GM19328 (cell line): Measurements from ENCODE around the gene CBARP.

Experiments used
- ATAC-seq: cut with Tn5 transposase; IDR thresholded peaks from one replicate; pipeline ENCODE4 v1.9.1; 2021; ENCODE audit warnings: mild to moderate bottlenecking, moderate library complexity; ENCODE audit not compliant: unreplicated experiment

Gene CBARP

GRCh38 chr19:1228161-1228957, 9.4 kb downstream of the CBARP start:
- ATAC-seq: no peak

GRCh38 chr19:1227304-1228054, 10.3 kb downstream of the CBARP start:
- no peak for ATAC-seq

GRCh38 chr19:1226522-1227303, 11.1 kb downstream of the CBARP start:
- no peak for ATAC-seq

GRCh38 chr19:1226227-1226518, 11.6 kb downstream of the CBARP start:
- no peak for ATAC-seq

- no peak for ATAC-seq
Observed at GRCh38 chr19:1225440-1226226, 12.2 kb downstream of the CBARP start.

- no peak for ATAC-seq
Observed at GRCh38 chr19:1224847-1225246, 13.0 kb downstream of the CBARP start.

- no peak for ATAC-seq
Observed at GRCh38 chr19:1224047-1224825, 13.6 kb downstream of the CBARP start.

- ATAC-seq: no peak
Observed at GRCh38 chr19:1223018-1223855, 14.6 kb downstream of the CBARP start.

- no peak for ATAC-seq
Observed at GRCh38 chr19:1222394-1222793, 15.4 kb downstream of the CBARP start.

GRCh38 chr19:1221904-1222255, 15.9 kb downstream of the CBARP start:
- no peak for ATAC-seq

GRCh38 chr19:1220976-1221903, 16.6 kb downstream of the CBARP start:
- ATAC-seq: no peak

GRCh38 chr19:1220477-1220930, 17.3 kb downstream of the CBARP start:
- ATAC-seq: no peak

- no peak for ATAC-seq
Observed at GRCh38 chr19:1219786-1220476, 17.9 kb downstream of the CBARP start.

GRCh38 chr19:1218751-1219567, 18.8 kb downstream of the CBARP start:
- no peak for ATAC-seq

- no peak for ATAC-seq
Observed at GRCh38 chr19:1217366-1217765, 20.4 kb downstream of the CBARP start.

GRCh38 chr19:1216756-1217155, 21.0 kb downstream of the CBARP start:
- ATAC-seq: no peak
